Ovary (tissue), 9 donors: Measurements from ENCODE around the gene LIMA1. TPM values are rescaled to one million over a fixed set of nuclear protein-coding genes. Genes with fewer than 3 reads are reported as not detected.

Experiments
- DNase-seq, 5 donors: peaks; one replicate each; pipeline ENCODE4 v3.0.0-alpha.2; 2019 to 2020
- H3K27ac ChIP-seq, 2 donors: fragments of 200-600 bp; one replicate each; pipeline versions ENCODE4 v1.5.1 to v1.8.0; 2019 to 2022
- H3K27me3 ChIP-seq: fragments of 200-600 bp; one replicate; pipeline ENCODE4 v1.8.0; 2022
- H3K36me3 ChIP-seq: fragments of 200-600 bp; sonication (generic); one replicate; pipeline ENCODE4 v1.5.1; 2019
- H3K4me1 ChIP-seq: one replicate; pipeline ENCODE4 v1.8.1; 2013; ENCODE audit warnings: mild to moderate bottlenecking, moderate library complexity; ENCODE audit not compliant: insufficient read depth
- H3K4me3 ChIP-seq: fragments of 200-600 bp; sonication (generic); one replicate; pipeline ENCODE4 v1.5.1; 2017
- H3K9me3 ChIP-seq, 2 donors: fragments of 200-600 bp in 1 of 2; sonication (generic) in 1 of 2; one replicate each; pipeline versions ENCODE4 v1.5.1 to v1.8.1; 2013 to 2019; ENCODE audit warnings: mild to moderate bottlenecking in 1 of 2, moderate library complexity in 1 of 2
- CTCF ChIP-seq, 3 donors: fragments of 450-650 bp in 2 of 3; fragments of 200-600 bp in 1 of 3; IDR thresholded peaks; one replicate each; pipeline versions ENCODE4 v1.5.1 to v1.8.0; 2016 to 2022; ENCODE audit warnings: antibody characterized with exemption in 3 of 3, mild to moderate bottlenecking in 1 of 3
- EP300 ChIP-seq: sonication (generic); formaldehyde crosslinking; IDR thresholded peaks from one replicate; pipeline ENCODE4 v1.6.1; 2017; ENCODE audit warnings: antibody characterized with exemption
- POLR2A ChIP-seq: fragments of 450-650 bp; IDR thresholded peaks from one replicate; pipeline ENCODE4 v1.6.1; 2017; ENCODE audit warnings: antibody characterized with exemption, mild to moderate bottlenecking, moderate library complexity
- WGBS, 3 donors: extraction: QIAGEN DNeasy Blood & Tissue Kit in 1 of 3; methylation state at CpG; one replicate each; pipeline versions ENCODE4 v1.1.5 to v1.1.7; 2013 to 2017; 5-methylcytosine and 5-hydroxymethylcytosine counted together
- intact Hi-C, 4 donors: fragments of 100-400 bp; cut with DNase I; formaldehyde crosslinking; loops; one replicate each; pipeline versions ENCODE4 v1.11.0 to v1.15.1; 2022 to 2023
- polyA plus RNA-seq, 2 donors: library from polyadenylated mRNA; stranded (reverse); fragments of 200-250 nt in 1 of 2; fragments of 350-450 nt in 1 of 2; fragmentation: Illumina TruSeq in 1 of 2; extraction: RNeasy Lipid Tissue Mini Kit (QIAGEN cat#74804) in 1 of 2; gene quantifications; one replicate each; pipeline ENCODE4 v1.2.3, GENCODE V29; 2013 to 2014
- total RNA-seq, 7 donors: library from RNA; depleted of rRNA in 2 of 7; stranded (reverse); fragments of >200 nt in 2 of 7; fragmentation: NEBNext Ultra II Directional in 3 of 7; extraction: Animal tissue kit (Norgen Biotek cat#: 25700) in 3 of 7; gene quantifications; one replicate each; pipeline versions ENCODE4 v1.1.0 to v1.2.4, GENCODE V29; 2016 to 2023
- donor health status: DM: no; HTN: no; CAD: no; lungs with moderate emphysema.
- donor health status: DM: no; HTN: no; CAD: no.
- donor health status: Bipolar disorder and iron deficiency.
- donor health status: DM: yes; HTN: yes; CAD: no.
- donor health status: DM: no; HTN: no; CAD: no.
- donor health status: DM: yes; HTN: yes; CAD: no.

The LIMA1 gene
- total and polyA plus RNA-seq, 9 donors: 28.0 to 80.0 (median 45.2) TPM

DNA sequence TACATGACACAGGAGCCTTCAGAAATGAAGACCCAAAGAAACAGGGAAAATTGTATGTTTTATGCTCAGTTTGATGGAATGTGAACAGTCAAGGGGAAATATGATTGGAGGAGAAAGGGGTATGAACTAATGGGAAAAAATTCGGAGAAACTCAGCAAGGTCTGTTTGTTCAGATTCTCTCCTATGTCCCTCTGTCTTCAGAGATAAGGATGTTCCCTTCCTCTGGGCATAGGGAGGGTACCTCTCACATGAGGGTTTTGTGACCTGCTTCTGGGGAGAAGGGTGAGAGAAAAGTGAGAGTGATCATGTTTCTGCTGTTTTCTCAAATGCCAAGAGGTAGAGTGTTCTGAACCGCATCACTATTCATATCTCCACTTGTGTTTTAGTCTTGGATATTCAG, 26.6 kb upstream of the LIMA1 start:
- TF ChIP-seq POLR2A: no peak
- no peak for TF ChIP-seq EP300
- TF ChIP-seq CTCF (IDR thresholded peaks at IDR 0.05): no peak
- no peak overlapping the region for H3K4me3 ChIP-seq
- no peak for DNase-seq
- no peaks in the 10 kb centered on the region for H3K9me3 ChIP-seq
- intact Hi-C loops: loop anchor here in 3 of 4 donors (10.0 kb wide), 4 partner anchors 115 to 235 kb away; partner anchors contain the start of gene SMARCD1 (in 1 of the 3)
- WGBS, 3 donors: 79 to 87% (median 81%) methylated on average over 2 of the region's 2 CpGs
- H3K27ac ChIP-seq: no peak overlapping the region
- no peaks in the 10 kb centered on the region for H3K4me1 ChIP-seq
- no peaks in the 10 kb centered on the region for H3K36me3 ChIP-seq
- no peaks in the 10 kb centered on the region for H3K27me3 ChIP-seq

- no peaks in the 10 kb centered on the region for H3K4me1 ChIP-seq
- TF ChIP-seq POLR2A (no peak), CTCF (IDR thresholded peaks at IDR 0.05) (no peak), EP300 (no peak)
- H3K27me3 ChIP-seq: no peaks in the 10 kb centered on the region
- H3K27ac ChIP-seq: no peak overlapping the region
- intact Hi-C loops: no loop called here
- WGBS, 3 donors: 56 to 67% (median 59%) methylated on average over 3 of the region's 3 CpGs
- H3K9me3 ChIP-seq: no peaks in the 10 kb centered on the region
- no peaks in the 10 kb centered on the region for H3K36me3 ChIP-seq
- H3K4me3 ChIP-seq: no peak overlapping the region
- no peak for DNase-seq
These were observed 19.4 kb upstream of the LIMA1 start for GRCh38 chr12:50302686-50303085.

- no peaks in the 10 kb centered on the region for H3K9me3 ChIP-seq
- DNase-seq: no peak
- intact Hi-C loops: no loop called here
- WGBS, 3 donors: 85 to 96% (median 93%) methylated on average over 1 of the region's 1 CpG
- no peak for TF ChIP-seq EP300
- no peak for TF ChIP-seq POLR2A
- no peak for TF ChIP-seq CTCF (IDR thresholded peaks at IDR 0.05)
- H3K27ac ChIP-seq: no peak overlapping the region
- no peak overlapping the region for H3K4me3 ChIP-seq
- H3K4me1 ChIP-seq: no peaks in the 10 kb centered on the region
- H3K36me3 ChIP-seq: no peaks in the 10 kb centered on the region
- no peaks in the 10 kb centered on the region for H3K27me3 ChIP-seq
These were observed 14.7 kb upstream of the LIMA1 start for GRCh38 chr12:50297996-50298395.

GRCh38 chr12:50297027-50297426, 13.7 kb upstream of the LIMA1 start:
- intact Hi-C loops: no loop called here
- H3K4me3 ChIP-seq: no peak overlapping the region
- H3K27me3 ChIP-seq: no peaks in the 10 kb centered on the region
- no peaks in the 10 kb centered on the region for H3K36me3 ChIP-seq
- DNase-seq: no peak
- no peaks in the 10 kb centered on the region for H3K9me3 ChIP-seq
- TF ChIP-seq CTCF (IDR thresholded peaks at IDR 0.05): no peak
- no peak for TF ChIP-seq POLR2A
- no peak for TF ChIP-seq EP300
- H3K27ac ChIP-seq: no peak overlapping the region
- no peaks in the 10 kb centered on the region for H3K4me1 ChIP-seq
- 29 to 45% (median 40%) methylated on average over 3 of the region's 3 CpGs for WGBS, 3 donors

DNA sequence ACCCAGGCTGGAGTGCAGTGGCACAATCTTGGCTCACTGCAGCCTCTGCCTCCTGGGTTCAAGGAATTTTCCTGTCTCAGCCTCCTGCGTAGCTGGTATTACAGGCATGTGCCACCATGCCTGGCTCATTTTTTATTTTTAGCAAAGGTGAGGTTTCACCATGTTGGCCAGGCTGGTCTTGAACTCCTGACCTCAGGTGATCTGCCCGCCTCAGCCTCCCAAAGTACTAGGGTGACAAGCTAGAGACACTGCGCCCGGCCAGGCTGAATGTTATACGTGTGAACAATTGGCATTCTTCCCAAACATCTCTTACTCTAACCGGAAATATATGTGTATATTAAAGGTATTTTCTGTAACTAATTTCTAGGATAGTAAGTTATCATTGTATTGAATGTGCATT, 13.2 kb upstream of the LIMA1 start:
- no peaks in the 10 kb centered on the region for H3K9me3 ChIP-seq
- no peaks in the 10 kb centered on the region for H3K4me1 ChIP-seq
- no peak overlapping the region for H3K4me3 ChIP-seq
- intact Hi-C loops: no loop called here
- TF ChIP-seq EP300 (no peak), CTCF (IDR thresholded peaks at IDR 0.05) (no peak), POLR2A (no peak)
- no peak for DNase-seq
- 82 to 87% (median 86%) methylated on average over 6 of the region's 6 CpGs for WGBS, 3 donors
- H3K27me3 ChIP-seq: no peaks in the 10 kb centered on the region
- H3K27ac ChIP-seq: no peak overlapping the region
- H3K36me3 ChIP-seq: no peaks in the 10 kb centered on the region
